K562 (cell line): ENCODE data around the gene MICU1. TPM values are rescaled to one million over a fixed set of nuclear protein-coding genes. Genes with fewer than 3 reads are reported as not detected.

Source experiments
- DIDO1 ChIP-seq: fragments of 450-650 bp; IDR thresholded peaks from 2 replicates; pipeline ENCODE4 v1.6.1; 2016; ENCODE audit warnings: low read depth, missing biosample characterization, missing genetic modification characterization
- EHMT2 ChIP-seq: fragments of 450-650 bp; IDR thresholded peaks from 2 replicates; pipeline ENCODE4 v1.6.1; 2018; ENCODE audit warnings: antibody characterized with exemption
- ELF1 ChIP-seq: fragments of 200-800 bp; sonication (Bioruptor generic); IDR thresholded peaks from 2 replicates; pipeline ENCODE4 v1.6.1; 2016; ENCODE audit warnings: missing genetic modification characterization, missing compliant biosample characterization
- POLR2B ChIP-seq: fragments of 450-650 bp; IDR thresholded peaks from 2 replicates; pipeline ENCODE4 v1.6.1; 2018; ENCODE audit warnings: low read depth; ENCODE audit not compliant: partially characterized antibody
- POLR2G ChIP-seq: fragments of 200-400 bp; formaldehyde crosslinking; IDR thresholded peaks from 2 replicates; pipeline ENCODE4 v1.6.1; 2017; ENCODE audit warnings: low read depth, mild to moderate bottlenecking, antibody characterized with exemption, low read length, moderate library complexity
- SIX5 ChIP-seq, 2 experiments: IDR thresholded peaks; 2 replicates each; pipeline ENCODE4 v1.6.1; 2011; ENCODE audit warnings: low read length in 2 of 2, borderline replicate concordance in 1 of 2, low read depth in 1 of 2, mild to moderate bottlenecking in 1 of 2, moderate library complexity in 1 of 2; ENCODE audit not compliant: insufficient read depth in 1 of 2
- SRSF1 ChIP-seq: fragments of 200-400 bp; formaldehyde crosslinking; IDR thresholded peaks from 2 replicates; pipeline ENCODE4 v1.6.1; 2017; ENCODE audit warnings: mild to moderate bottlenecking, low read depth, low read length, moderate library complexity
- YY1 ChIP-seq, 3 experiments: IDR thresholded peaks; 2 replicates each; pipeline ENCODE4 v1.6.1; 2011; ENCODE audit warnings: low read length in 2 of 3, mild to moderate bottlenecking in 2 of 3, moderate library complexity in 2 of 3, borderline replicate concordance in 1 of 3, control low read depth in 1 of 3, low read depth in 1 of 3; ENCODE audit not compliant: insufficient read depth in 3 of 3, insufficient replicate concordance in 2 of 3, control insufficient read depth in 1 of 3, insufficient read length in 1 of 3; ENCODE audit errors: extremely low read depth in 1 of 3
- ZBTB17 ChIP-seq: fragments of 450-650 bp; formaldehyde crosslinking; IDR thresholded peaks from 2 replicates; pipeline ENCODE4 v1.4.0; 2020; ENCODE audit warnings: mild to moderate bottlenecking
- ZKSCAN3 ChIP-seq: fragments of 250-450 bp; sonication (Bioruptor Pico); IDR thresholded peaks from 2 replicates; pipeline ENCODE4 v1.4.0; 2020
- polyA plus RNA-seq, 8 experiments: library from polyadenylated mRNA; depleted of rRNA in 4 of 8; stranded (reverse) in 5 of 8; unstranded in 3 of 8; fragments of >200 nt; fragmentation: Nextera tagmentation in 2 of 8; fragmentation: Illumina TruSeq in 1 of 8; extraction: Ambion mirVana in 2 of 8; extraction: Trizol in 1 of 8; gene quantifications; 2 replicates each; pipeline versions ENCODE4 v1.2.1 to v1.2.3, GENCODE V29; 2011 to 2014; ENCODE audit warnings: inconsistent platforms in 1 of 8, missing spikeins in 1 of 8
- total RNA-seq, 7 experiments: library from RNA; depleted of rRNA in 6 of 7; stranded (reverse); fragments of >200 nt in 6 of 7; fragmentation: Illumina TruSeq in 2 of 7; extraction: Trizol in 2 of 7; gene quantifications; 2 replicates each; pipeline versions ENCODE4 v1.2.1 to v1.2.3, GENCODE V29; 2011 to 2021; ENCODE audit warnings: low replicate concordance in 1 of 7
- TF ChIP-seq, protein P1 (sequence below): fragments of 250-450 bp; sonication (Bioruptor Pico); IDR thresholded peaks from 2 replicates; pipeline ENCODE4 v1.8.0; 2022; ENCODE audit warnings: inconsistent platforms, mild to moderate bottlenecking, moderate library complexity, borderline replicate concordance
- TF ChIP-seq, protein P2 (sequence below): sonication (generic); formaldehyde crosslinking; IDR thresholded peaks from 2 replicates; pipeline ENCODE4 v1.8.0; 2023; ENCODE audit warnings: mild to moderate bottlenecking, missing genetic modification reagents
- TF ChIP-seq, protein P3 (sequence below): fragments of 450-650 bp; conservative IDR thresholded peaks from 2 replicates; pipeline ENCODE4 v1.6.1; 2016; ENCODE audit warnings: missing genetic modification characterization, low read depth, mild to moderate bottlenecking, control low read depth, missing compliant biosample characterization

MICU1 gene
- total and polyA plus RNA-seq, 9 of the 15 experiments (the other 6 are each of a cell fraction or from before 2014, with no cell fraction given), result 29.3 to 76.8 (median 48.4) TPM

DNA sequence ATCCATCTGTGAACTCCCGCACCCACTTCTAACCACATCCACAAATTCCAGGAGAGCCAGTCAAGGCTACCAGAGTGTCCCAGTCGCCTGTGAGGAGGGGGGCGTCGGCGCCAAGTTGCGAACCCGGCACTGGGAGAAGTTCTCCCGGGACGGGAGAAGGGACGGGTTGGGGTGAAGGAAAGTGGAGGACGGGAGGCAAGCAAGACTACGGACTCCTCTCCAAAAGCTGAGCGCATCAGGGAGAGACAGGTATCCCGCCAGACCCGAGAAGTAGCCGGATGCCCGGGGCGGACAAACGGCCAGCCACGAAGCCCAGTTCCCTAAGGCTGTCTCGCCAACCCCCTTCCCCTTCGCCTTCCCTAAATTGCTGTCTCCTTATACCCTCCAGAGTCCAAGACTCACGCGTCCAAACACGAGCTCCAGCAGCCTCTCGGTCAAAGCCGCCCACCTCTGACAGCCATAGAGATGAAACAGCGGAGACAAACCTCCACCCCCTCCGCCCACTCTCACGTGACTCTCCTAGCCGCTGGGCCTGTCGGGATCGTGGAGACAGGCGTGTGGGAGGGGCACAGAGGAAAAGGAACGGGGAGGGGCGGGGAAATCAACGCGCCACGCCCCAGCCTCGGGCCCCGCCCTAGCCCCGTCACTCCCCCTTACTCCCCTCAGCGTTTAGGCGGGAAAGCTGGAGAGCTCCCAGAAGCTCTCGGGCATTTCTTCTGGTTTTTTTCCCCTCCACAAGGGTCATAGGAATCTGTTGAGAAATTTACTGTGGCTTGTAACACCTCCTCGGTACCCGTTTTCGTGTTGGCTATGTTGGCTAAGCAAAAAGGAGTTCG, at the start of gene MICU1 (continued):
- TF ChIP-seq, protein P1, sequence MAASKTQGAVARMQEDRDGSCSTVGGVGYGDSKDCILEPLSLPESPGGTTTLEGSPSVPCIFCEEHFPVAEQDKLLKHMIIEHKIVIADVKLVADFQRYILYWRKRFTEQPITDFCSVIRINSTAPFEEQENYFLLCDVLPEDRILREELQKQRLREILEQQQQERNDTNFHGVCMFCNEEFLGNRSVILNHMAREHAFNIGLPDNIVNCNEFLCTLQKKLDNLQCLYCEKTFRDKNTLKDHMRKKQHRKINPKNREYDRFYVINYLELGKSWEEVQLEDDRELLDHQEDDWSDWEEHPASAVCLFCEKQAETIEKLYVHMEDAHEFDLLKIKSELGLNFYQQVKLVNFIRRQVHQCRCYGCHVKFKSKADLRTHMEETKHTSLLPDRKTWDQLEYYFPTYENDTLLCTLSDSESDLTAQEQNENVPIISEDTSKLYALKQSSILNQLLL (CRISPR knock-in tag), result no peak
- peak; percentile 58; the same call in 1 of the 2 replicates for TF ChIP-seq ZBTB17 (CRISPR knock-in tag)
- TF ChIP-seq POLR2B, result peak; percentile 92
- no peak for TF ChIP-seq SRSF1
- TF ChIP-seq, protein P2, sequence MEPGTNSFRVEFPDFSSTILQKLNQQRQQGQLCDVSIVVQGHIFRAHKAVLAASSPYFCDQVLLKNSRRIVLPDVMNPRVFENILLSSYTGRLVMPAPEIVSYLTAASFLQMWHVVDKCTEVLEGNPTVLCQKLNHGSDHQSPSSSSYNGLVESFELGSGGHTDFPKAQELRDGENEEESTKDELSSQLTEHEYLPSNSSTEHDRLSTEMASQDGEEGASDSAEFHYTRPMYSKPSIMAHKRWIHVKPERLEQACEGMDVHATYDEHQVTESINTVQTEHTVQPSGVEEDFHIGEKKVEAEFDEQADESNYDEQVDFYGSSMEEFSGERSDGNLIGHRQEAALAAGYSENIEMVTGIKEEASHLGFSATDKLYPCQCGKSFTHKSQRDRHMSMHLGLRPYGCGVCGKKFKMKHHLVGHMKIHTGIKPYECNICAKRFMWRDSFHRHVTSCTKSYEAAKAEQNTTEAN (CRISPR knock-in tag), result no peak
- TF ChIP-seq DIDO1 (tag), result peak; percentile 93
- no peak for TF ChIP-seq SIX5 (IDR thresholded peaks at IDR 0.05; ENCODE audit: borderline replicate concordance in 1 of 2, insufficient read depth in 1 of 2, low read depth in 1 of 2, low read length in 2 of 2)
- peak; percentile 31 to 85 (median 77) for TF ChIP-seq YY1 (IDR thresholded peaks at IDR 0.05; ENCODE audit: borderline replicate concordance in 1 of 3, control insufficient read depth in 1 of 3, extremely low read depth in 1 of 3, insufficient read depth in 3 of 3, insufficient read length in 1 of 3, insufficient replicate concordance in 2 of 3, low read depth in 1 of 3, low read length in 2 of 3)
- no peak for TF ChIP-seq EHMT2
- no peak for TF ChIP-seq ELF1
- no peak for TF ChIP-seq ZKSCAN3 (CRISPR knock-in tag)
- peak; percentile 90 for TF ChIP-seq POLR2G
- TF ChIP-seq, protein P3, sequence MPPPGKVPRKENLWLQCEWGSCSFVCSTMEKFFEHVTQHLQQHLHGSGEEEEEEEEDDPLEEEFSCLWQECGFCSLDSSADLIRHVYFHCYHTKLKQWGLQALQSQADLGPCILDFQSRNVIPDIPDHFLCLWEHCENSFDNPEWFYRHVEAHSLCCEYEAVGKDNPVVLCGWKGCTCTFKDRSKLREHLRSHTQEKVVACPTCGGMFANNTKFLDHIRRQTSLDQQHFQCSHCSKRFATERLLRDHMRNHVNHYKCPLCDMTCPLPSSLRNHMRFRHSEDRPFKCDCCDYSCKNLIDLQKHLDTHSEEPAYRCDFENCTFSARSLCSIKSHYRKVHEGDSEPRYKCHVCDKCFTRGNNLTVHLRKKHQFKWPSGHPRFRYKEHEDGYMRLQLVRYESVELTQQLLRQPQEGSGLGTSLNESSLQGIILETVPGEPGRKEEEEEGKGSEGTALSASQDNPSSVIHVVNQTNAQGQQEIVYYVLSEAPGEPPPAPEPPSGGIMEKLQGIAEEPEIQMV (tag), result no peak
